GM21381 (cell line): Measurements from ENCODE around the gene FTCD.
"Not testable (repeated sequence)": the region's sequence is repeated elsewhere in the genome, so short reads cannot be mapped to it uniquely, and the experiment has no call there.

ENCODE experiments used
- ATAC-seq: cut with Tn5 transposase; IDR thresholded peaks from one replicate; pipeline ENCODE4 v1.9.1; 2021; ENCODE audit warnings: mild to moderate bottlenecking, moderate library complexity; ENCODE audit not compliant: unreplicated experiment

Gene FTCD

DNA sequence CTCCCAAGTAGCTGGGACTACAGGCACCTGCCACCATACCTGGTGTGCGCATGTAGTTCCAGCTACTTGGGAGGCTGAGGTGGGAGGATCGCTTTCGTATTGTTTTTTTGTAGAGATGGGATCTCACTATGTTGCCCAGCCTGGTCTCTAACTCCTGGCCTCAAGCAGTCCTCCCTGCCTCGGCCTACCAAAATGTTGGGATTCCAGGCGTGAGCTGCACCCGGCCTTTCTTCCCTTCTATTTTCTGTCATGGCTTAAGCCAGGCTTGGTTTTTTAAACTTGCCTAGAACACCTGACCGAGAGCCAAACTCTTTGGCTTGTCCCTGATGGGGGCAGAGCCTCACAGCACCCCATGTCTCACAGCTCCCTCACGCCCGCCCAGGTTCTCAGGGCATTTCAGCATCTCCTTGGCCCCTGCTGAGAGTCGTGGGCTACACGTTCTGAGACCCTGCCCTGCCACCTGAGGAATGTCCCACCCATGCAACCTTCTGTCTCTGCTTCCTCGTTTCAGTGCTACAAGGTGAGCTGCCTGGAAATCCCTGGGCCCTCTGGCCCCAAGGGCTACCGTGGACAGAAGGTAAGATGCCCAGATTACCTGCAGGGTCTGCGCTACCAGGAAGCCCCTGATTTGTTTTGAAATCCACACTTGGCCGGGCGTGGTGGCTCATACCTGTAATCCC, 41.7 kb downstream of the FTCD start:
- no peak for ATAC-seq

DNA sequence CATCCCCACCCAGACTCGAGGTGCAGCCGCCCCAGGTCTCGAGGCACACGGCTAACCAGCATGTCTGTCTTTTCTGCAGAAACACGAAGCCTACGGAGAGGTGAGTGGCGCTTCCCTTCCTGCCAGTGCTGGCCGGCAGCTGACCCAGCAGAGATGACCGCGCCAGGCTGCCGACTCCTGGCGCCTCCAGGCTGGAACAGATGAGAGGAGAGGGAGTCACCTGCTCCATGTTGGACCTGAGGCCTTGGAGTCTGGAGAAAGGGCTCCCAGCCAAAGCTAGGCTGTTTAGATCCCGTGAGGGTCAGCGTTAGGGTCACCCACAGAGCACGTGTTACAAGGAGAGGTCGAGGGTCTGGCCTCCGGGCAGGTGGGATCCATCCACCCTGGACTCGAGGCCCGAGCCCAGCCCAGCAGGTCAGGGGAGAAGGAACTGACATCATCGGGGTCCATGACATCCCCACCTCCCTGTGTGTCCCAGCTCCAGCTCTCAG, 42.6 kb downstream of the FTCD start:
- ATAC-seq: no peak

DNA sequence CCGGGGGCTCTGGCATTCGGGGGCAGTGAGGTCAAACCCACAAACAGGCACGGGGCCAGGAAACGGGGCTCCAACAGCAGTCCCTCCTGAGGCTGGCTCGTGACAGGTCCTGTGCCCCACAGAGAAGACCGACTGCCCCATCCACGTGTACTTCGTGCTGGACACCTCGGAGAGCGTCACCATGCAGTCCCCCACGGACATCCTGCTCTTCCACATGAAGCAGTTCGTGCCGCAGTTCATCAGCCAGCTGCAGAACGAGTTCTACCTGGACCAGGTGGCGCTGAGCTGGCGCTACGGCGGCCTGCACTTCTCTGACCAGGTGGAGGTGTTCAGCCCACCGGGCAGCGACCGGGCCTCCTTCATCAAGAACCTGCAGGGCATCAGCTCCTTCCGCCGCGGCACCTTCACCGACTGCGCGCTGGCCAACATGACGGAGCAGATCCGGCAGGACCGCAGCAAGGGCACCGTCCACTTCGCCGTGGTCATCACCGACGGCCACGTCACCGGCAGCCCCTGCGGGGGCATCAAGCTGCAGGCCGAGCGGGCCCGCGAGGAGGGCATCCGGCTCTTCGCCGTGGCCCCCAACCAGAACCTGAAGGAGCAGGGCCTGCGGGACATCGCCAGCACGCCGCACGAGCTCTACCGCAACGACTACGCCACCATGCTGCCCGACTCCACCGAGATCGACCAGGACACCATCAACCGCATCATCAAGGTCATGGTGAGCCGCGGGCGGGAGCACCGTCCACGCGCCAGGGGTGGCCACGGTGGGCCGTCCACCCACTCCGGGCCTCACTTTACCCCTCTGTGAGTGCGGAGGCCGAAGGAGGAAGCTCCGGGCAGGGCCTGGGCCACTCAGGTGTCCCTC, 43.3 kb downstream of the FTCD start:
- ATAC-seq: no peak

DNA sequence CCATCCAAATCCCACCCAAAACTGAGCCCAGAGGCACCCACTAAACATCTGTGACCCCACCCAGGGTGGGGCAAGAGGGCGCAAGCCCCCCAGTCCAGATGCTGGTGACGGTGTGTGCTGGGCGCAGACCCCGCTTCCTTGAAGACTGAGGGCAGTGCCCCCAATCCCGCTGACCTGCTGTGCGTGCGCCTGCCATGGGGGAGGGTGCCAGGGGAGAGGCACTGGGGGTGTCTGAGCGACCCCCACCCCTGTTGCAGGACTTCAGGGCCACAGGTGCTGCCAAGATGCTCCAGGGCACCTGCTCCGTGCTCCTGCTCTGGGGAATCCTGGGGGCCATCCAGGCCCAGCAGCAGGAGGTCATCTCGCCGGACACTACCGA, 44.2 kb downstream of the FTCD start:
- ATAC-seq: no peak

DNA sequence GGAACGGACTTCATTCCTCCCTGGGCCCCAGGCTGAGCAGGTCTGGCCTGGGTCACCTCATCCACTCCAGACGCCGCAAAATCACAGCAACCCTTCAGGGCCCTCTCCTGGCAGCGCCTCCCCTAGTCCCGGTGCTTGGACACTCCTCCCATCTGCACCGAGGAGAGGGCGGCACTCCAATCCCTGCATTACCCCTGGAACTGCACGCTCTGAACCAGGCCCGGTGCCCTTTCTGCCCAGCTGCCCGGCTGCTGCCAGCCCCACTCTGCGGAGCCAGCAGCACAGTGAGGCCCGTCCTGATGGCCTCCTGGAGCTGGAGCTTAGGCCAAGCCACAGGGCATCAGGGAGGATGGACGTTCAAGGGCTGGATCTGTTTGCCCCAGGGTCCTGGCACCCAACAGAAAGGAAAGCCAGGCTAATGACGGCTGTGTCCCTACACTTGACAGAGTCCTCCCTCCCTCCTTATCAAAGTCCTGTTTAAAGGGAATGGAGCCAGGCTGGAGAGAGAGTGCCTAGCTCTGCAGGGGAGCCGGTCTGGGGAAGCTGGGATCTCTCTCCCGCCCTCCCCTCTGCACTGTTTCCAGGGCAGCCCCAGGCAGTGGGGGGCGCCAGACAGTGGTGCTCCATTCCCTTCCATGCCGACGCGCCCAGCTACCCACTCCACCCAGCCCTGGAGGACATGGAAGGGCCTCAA, 44.7 kb downstream of the FTCD start:
- ATAC-seq: no peak

DNA sequence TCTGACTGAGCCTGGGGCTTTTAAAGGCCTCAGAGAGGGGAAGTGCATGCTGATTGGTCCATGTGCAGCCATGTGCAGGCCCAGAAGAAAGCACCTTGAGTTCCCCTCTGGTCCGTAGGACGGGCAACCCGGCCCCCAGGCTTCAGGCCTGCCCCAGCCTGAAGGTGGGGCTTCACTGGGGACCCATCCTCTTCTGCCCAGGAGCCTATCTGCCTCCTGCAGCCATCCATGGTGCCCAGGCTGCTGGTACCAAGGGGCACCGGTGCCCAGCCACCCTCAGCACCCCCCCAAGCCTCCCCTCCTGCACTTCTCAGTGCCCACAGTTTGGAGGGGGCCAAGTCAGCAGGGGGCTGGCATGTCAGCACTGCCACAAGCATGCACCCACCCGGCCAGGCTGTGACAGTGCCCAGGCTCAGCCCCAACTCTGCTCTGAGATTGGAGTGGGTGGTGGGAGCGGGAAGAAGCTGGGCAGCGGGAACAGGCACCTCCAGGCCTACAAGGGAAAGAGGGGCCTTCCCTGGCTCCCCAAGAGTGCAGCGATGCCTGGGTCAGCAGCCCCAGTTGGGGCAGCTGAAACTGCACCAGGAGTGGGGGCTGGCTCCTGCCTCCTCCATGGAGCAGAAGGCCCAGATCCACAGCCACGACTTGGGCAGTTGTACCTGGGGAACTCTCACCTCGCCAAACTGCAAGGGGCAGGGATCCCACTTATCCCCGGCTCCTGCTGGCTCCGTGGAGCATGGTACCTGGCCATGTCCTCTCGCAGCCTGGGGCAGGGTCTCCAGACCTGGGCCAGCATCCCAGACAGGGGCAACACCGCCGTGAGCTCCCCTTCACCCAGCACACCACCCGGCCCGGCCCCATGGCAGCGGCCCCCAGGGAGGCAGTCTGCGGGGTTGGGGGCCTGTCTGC, 45.8 kb downstream of the FTCD start:
- no peak for ATAC-seq

DNA sequence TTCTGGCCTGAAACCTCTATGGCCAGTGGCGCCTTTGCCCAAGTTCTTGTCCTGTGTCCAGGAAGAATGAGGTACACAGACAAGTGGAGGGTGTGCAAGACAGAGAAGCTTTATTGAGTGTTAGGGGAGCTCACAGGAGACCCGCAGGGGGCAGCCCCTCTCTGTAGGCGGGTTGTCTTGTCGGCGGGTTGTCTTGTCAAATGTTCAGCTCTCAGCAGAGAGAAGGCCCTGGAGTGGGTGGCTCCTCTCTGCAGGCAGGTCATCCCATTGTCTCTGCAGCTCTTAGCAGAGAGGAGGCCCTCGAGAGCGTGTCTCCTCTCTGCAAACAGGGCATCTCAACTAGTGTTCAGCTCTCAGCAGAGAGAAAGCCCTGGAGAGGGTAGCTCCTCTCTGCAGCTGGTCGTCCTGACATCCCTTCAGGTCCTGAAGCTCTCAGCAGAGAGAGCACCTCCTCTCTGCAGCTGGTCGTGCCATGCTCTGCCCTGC, 46.5 kb downstream of the FTCD start:
- no peak for ATAC-seq

DNA sequence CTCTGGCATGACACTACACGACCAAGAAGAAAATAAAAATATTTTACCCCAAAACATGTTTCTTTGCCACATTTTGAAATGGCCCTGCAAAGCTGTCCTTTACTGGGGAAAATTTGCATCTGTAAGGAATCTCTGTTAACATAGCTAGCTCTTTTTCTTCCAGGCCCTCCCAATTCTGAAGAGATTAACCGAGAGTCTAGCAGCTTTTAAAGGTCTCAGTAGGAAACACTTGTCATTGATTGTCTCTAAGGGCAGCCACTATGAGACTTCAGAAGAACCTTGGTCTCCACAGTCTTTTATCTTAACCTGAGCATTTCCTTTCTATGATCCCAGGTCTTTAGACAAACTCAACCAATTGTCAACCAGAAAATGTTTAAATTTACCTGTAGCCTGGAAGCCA, 48.0 kb downstream of the FTCD start:
- ATAC-seq: not testable (repeated sequence)

DNA sequence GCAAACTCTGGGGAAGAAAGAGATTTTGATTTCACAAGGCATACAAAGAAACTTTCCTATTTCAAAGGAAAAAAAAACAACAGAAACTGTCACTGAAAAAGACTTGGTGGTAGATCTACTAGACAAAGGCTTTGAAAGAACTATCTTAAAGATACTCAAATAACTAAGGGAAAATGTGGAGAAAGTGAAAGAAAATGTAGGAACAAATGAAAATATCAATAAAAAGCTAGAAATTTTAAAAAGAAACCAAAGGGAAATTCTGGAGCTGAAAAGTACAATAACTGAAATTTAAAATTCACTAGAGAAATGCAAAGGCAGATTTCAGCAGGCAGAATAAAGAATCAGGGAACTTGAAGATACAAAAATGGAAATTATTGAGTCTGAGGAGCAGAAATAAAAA, 51.3 kb downstream of the FTCD start:
- ATAC-seq: no peak

DNA sequence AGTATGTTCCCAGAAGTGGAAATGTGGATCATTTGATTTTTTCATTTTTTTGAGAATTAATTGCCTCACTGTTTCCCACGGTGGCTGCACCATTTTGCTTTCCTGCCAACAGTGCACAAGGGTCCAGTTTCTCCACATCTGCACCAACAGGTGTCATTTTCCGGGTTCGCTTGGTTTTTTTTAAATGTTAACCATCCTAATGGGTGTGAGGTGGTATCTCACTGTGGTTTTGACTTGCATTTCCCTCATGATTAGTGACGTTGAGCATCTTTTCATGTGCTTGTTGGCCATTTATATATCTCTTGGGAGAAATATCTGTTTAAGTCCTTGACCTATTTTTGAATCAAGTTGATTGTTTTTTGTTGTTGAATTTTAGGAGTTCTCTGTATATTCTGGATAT, 54.5 kb downstream of the FTCD start:
- no peak for ATAC-seq

DNA sequence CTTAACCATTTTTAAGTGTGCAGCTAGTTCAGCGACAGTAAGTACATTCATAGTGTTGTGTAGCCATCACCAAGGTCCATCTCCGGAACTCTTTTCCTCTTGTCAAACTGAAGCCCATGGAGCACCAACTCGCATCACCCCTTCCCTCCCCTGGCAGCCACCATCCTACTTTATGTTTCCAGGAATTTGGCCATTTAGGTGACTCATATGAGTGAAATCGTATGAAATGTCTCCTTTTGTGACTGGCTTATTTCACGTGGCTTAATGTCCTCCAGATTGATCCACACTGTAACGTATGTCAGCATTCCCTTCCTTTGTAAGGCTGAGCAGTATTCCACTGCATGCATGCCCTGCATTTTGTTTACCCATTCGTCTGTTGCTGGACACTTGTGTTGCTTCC, 55.0 kb downstream of the FTCD start:
- ATAC-seq: no peak

DNA sequence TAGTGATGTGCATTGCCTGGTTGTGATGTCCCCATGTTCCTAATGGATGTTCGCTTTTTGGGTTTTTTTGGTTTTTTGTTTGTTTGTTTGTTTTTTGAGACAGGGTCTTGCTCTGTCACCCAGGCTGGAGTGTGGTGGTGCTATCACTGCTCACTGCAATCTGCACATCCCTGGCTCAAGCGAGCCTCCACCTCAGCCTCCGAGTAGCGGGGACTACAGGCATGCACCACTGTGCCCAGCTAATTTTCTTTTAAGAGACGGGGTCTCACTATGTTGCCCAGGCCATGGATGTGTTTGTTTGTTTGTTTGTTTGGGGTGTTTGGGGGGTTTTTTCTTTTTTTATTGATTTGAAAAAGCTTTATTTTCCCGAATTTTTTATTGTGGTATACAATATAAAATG, 55.4 kb downstream of the FTCD start:
- no peak for ATAC-seq

DNA sequence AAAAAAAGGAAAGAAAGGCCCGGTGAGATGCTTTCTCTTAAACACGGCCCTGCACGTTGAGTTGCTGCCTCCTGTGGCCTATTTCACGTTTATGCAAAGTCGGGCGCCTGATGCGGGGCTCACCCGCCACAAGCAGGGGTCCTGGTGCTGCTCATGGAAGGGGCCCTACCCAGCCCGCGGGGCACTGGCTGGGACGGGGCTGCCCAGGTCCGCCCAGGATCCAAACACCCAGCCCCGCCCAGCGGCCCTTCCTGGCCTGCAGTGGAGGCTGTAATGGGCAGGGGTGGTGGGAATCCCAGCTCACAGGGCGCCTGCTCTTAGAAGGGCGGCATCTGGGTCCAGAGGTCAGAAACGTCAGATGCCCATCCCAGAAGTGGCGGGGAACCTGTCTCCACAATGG, 55.9 kb downstream of the FTCD start:
- no peak for ATAC-seq

DNA sequence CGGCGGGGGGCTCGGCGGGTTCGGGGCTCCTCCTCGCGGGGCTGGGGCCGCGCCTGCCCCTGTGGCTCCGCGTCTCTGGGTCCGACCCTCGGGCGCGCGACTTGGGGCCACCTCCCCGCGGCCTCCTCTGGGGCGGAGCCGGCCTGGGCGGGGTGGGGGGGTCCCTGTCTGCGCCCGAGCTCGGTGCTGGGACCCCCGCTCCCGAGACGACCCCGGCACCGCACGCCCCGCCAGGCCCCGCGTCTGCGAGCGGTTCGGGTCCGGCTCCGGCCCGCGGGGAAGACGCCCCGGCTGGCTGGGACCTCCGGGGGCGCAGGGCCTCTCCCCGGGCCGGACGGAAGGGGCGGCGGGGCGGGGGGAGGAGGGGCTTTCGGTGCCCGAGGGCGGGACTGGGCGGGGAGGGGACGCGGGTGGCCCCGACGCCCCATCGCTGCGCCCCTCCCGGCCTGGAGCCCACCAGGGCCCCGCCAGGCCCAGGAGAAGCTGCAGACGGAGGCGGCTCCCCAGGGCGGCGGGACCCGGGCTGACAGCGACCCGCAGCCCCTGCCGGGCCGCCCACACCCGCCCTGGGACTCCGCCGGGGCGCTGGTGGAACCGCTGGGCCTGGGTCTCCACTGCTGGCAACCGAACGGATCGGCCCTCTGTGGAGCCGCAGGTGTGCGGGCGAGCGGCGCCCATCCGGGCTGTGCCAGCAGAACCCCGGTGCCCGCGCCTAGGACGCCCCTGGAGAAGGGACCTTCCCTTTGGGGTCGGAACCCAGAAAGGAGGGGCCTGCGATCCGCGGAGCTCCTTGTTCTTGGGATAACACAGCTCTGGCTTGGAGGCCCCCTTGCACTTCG, 56.9 kb downstream of the FTCD start:
- no peak for ATAC-seq

DNA sequence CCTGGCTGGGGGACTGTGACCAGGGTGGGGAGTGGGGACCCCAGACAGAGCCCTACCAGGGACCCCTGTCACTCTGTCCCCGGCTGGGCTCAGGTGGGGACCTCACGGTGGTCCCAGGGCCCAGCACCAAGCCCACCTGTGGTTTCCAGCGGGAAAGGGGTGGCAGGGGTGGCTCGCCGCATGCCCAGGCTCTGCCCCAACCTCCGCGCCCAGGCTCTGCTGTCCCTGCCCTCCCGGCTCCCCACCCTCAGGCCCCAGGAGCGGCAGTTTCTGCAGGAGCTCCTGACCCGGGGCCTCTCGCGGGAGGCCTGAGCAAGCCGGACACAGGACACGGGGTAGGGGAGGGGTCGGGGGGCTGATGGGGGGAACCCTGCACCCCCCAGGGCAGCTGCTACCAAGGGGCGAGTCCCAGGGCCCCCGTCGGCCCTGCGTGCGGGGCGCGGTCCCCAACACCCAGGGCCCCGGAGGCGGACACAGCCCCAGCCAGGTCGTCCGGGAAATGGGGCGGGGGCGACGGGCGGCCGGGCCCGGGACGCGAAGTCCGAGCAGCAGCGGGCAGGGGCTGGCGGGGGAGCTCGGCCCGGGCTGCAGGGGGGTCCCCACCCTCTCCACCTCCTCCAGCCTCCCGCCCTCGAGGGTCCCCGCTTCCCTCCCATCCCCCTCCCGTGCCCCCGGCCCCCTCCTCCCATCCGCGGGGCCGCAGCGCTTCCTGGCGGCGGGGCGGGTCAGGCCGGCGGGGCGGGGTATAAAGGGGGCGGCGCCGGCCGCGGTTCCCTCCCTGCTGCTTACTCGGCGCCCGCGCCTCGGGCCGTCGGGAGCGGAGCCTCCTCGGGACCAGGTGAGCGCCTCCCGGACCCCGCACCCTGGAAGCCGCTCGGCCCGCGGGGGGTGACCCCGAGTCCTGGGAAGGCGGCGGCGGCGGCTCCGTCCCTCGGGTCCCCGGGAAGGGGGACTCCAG, 57.8 kb downstream of the FTCD start, which contains the start of gene COL6A2:
Gene COL6A2 (plus strand): TSS at position 777 of the 958 bp plus-strand sequence.
- ATAC-seq: no peak

DNA sequence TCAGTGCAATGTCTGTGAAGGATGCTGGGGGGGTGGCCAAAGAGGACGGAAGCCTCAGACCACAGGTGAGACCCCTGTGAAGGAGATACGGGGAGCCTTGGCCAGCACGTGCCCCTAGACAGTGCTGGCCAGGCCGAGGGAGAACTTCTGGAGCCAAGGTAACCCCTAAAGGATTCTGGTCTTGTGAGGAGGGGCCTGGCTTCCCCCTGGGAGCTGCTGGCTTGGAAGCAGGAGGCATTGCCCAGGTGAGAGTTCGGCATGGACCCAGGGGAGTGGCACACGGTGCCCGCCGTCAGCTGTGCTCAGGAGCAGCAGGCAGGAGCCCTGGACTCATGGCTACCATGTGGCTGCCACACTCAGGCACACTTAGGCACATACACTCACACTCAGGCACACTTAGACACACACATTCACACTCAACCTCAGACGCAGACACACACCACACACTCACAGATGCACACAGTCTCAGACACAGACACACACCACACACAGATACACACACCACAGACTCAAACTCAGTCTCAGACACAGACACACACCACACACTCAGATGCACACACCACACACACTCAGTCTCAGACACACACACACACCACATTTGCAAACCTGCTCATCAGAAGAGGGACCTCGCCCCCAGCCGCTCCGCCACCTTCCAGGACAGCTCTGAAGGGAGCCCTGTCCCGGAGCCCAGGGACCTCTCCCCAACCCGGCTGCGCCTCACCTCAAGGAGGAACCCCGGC, 58.6 kb downstream of the FTCD start:
- no peak for ATAC-seq

DNA sequence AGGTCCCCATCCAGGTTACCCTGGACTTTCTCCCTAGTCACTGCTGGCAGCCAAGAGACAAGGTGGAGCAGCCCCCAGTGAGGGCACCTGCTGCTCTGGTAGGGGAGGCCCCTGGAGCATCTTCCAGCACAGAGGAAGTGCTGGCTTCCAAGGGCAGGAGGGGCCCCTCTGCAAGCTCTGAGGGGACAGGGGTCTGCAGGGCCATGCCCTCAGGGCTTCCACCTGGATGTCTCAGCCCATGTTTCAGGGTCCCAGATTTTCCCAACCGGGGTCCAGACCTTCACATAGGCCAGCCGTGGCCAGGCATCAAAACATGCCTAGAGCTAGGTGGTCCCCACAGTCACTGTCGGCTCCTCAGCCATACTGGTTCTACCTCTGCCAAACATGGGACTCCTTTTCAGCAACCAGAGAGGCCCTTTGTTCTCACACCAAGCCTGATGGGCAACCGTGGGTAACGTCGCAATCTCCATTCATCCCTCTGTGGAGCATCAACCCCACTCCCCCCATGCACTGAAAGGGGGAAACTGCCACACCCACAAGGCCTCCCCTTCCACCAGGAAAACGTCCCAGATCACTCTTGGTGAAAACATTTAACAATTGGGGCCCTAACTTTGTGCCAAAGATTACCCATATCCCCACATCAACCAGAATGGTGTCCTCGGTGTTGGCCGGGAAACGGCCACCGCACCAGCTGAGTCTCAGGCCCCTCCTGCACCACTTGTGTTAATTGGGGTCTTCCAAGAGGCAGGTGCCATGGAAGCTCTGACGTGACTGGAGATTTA, 59.4 kb downstream of the FTCD start:
- ATAC-seq: no peak
